GM19468 (cell line): ENCODE data around the gene GALNT9.
"Not testable (repeated sequence)": the region's sequence is repeated elsewhere in the genome, so short reads cannot be mapped to it uniquely, and the experiment has no call there.

Source experiments
- ATAC-seq: cut with Tn5 transposase; IDR thresholded peaks from one replicate; pipeline ENCODE4 v1.9.1; 2021; ENCODE audit warnings: mild to moderate bottlenecking, moderate library complexity, moderate number of reproducible peaks; ENCODE audit not compliant: unreplicated experiment; ENCODE audit errors: extremely low read depth

GALNT9 gene

DNA sequence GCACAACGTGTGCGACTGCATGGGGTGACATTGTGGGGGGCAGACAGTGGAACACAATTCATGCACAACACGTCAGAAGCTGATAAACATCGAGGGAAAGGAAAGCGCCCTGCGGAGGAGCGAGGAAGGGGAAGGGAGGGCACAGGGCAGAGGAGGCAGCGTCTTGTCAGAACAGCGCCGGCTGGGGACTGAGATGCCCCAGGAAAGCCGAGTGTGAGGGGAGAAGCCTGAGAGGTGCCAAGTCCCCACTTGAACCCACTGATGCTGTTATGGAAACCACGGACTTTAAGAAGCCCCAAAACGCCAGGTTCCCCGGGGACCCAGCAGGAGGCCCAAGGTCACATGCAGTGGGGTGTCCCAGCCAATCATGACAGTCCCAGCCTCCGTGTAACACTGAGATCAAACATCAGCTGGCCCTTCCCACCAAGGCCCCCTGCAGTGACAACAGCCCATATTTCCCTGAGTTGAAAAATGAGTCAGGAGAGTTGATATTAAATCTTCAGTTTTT is 70.0 kb downstream of the GALNT9 start:
- ATAC-seq: no peak

DNA sequence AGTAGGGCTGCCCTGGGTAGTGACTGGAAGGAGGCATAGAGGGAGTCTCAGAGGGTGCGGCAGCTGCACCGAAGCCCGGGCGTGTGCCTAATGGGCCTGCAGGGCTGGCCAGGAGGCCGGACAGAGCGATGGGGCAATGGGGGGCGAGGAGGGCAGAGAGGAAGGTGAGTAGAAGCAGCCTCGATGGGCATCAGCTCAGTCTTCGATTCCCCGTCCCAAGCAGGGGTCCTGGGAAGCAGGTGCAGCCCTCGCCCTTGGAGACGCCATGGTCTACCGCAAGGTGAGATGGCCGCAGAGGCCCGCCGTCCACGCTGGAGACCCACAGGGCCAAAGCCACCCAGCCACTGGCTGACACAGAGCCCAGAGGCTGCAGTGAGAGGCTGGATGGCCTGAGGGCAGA is 70.8 kb downstream of the GALNT9 start:
- ATAC-seq: no peak

DNA sequence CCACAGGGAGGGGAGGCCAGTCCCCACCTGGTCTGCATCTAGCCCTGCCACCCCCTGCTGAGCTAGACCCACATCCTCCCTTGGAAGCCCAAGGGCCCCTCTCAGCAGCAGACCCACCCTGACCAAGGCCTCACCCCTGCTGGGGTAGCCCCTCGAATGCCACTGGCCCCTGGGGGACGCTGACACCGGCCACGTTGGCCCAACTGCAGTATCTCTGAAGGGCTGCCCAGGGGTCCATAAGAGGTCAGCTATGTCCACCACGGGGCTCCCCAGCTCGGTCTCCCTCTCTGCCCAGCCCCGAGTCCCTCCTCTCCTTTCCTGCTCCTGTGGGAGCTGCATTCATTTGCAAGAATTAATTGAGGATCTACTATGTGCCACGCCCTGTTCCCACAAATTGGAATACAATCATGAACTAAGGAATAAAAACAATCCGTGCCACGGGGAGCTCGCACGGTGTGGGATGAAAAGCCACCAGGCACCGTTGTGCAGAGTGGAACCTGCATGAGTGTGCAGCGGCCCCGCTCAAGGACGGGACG is 71.4 kb downstream of the GALNT9 start:
- no peak for ATAC-seq

DNA sequence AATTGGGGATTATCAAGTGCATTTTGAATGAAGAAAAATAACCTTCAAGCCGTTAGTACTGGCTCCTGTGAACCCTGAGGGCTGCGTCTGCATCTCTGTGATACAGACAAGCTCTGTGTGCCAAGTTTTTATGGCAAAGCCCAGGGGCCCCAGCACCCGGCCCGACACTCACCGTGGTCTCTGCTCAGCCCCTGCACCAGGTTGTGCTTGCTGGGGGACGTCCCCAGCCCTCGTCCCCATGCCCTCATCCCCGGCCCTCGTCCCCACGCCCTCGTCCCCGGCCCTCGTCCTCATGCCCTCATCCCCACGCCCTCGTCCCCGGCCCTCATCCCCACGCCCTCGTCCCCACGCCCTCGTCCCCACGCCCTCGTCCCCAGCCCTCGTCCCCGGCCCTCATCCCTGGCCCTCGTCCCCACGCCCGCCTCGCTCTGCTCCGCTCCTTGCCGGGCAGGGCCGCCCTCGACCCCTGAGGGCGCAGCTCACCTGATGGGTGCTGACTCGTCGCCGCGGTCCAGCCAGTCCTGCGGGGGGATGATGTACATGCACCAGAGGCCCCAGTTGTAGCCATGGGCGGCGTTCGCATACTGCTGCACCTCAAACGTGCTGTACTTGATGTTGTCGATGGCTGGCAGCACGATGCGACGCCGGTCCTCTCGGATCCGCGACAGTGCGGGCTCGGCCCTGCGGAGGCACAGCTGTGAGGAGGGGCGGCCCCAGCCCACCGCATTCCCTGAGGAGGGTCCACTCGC is 72.0 kb downstream of the GALNT9 start:
- ATAC-seq: no peak

DNA sequence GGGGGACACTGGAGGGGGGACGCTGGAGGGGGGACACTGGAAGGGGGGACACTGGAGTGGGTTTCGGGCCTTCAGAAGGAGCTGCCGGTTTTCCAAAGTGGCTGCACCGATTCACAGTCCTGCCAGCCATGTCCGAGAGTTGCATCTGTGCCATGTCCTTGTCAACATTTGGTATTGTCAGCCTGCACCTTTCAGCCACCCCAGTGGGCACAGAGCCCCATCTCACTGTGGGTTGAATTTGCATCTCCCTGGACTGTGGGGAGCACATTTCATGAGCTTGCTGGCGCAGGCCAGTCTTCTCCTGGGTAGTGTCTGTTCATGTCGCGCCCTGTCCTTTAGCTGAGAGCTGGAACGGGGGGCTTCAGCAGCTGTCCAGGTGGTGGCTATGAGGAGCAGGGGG is 72.7 kb downstream of the GALNT9 start:
- ATAC-seq: no peak

- ATAC-seq: no peak
These were observed 73.7 kb downstream of the GALNT9 start for GRCh38 chr12:132255642-132256041.

DNA sequence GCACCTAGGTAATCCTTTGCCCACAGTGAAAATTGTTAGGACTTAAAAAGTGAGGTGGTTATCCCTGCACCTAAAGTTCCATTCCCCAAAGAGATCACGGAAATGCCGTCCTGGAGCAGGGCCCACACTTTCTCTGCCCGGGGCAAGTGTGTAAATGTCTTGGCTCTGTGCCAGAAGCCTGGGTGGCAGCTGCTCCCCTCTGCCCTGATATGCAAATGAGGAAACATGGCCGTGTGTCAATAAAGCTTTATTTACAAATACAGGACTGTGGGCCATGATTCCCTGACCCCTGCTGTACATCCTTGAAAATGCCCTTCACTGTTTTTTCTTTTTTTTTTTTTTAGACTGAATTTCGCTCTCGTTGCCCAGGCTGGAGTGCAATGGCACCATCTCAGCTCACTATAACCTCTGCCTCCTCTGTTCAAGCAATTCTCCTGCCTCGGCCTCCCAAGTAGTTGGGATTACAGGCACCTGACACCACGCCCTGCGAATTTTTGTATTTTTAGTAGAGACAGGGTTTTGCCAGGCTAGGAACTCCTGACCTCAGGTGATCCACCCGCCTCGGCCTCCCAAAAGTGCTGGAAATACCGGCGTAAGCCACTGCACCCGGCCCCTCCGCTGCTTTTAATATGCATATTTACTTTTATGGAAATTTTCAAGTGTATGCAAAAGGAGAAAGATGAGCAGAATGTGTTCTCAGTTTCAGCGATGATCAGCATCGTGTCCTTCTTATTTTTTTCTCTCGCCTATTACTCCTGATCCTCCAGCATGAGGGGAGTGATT is 75.5 kb downstream of the GALNT9 start:
- no peak for ATAC-seq

DNA sequence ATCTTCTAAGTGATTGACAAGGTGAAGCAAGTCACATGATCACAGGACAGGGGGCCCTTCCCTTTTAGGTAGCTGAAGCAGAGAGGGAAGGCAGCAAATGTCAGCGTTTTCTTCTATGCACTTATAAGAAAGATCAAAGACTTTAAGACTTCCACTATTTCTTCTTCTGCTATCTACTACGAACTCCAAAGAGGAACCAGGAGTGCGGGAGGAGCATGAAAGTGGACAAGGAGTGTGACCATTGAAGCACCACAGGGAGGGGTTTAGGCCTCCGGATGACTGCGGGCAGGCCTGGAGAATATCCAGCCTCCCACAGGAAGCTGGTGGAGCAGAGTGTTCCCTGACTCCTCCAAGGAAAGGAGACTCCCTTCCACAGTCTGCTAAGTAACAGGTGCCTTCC is 76.4 kb downstream of the GALNT9 start:
- not testable (repeated sequence) for ATAC-seq

DNA sequence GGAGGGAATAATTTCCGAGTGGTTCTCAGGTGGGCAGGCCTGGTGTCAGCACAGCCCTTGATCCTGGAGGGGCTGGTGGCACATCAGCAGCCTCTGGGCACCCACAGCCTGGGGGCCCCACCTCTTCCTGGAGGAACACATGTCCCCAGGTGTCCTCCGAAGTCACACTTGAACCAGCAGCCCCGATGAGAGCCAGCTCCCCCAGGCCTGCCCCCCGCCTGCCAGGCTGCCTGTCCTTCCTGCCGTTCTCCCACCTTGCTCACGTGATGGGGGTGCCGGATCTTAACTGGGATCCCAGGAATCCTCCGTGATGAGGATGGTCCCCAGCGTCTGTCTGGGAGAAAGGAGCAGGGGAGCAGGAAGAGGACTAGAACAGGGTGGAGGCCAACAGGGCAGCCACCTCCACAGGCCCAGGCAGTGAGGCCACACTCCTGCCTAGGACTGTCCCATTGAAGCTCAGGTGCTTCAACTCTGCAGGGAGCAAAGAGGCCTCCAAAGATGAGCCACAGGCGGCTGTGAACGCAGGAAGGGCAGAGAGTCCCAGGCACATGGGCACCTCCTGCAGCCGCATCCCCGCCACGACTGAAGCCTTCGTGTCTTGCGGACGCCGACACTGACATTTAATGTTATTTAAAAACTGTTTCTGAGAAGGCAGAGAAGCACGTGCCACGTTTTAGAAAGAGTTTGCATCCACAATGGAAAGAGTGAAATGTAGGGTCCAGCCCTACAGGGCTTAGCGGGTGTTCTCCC is 77.5 kb downstream of the GALNT9 start:
- ATAC-seq: no peak

DNA sequence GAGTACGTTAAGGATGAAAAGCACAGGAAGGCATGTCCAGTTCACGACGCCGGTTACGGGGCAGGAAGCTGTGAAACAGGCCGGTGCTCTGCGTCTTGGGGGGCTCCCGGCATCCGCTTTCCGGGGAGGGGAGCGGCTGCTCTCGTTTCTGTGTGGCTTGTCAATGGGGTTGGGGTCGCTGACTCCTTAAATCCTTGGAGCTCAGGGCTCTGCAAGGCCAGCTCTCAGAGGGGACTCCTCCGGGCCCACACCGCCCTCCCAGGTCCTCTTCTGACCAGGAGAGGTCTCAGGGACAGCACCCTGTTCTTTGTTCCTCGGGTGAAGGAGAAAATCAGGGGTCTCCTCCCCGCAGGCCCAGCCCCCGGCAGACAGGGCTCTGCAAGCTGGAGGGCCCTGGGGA is 78.1 kb downstream of the GALNT9 start:
- ATAC-seq: no peak

DNA sequence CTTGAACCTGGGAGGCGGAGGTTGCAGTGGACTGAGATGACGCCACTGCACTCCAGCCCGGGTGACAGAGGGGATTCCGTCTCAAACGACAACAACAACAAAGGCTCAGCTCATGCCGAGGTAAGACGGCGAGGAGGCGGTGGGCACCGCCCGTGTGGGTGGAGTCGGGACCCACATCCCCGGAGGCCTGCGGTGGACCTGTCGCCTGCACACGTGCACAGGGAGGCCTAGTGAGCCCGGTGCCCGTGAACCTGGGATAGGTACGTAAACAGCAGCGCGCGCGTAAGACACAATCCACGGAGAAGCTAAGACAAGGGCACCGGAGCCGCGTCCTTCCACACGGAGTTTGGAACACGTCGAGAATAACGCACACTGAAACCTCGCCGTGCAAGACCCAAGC is 78.7 kb downstream of the GALNT9 start:
- ATAC-seq: no peak

GRCh38 chr12:132249689-132250478 is 79.5 kb downstream of the GALNT9 start:
- no peak for ATAC-seq

DNA sequence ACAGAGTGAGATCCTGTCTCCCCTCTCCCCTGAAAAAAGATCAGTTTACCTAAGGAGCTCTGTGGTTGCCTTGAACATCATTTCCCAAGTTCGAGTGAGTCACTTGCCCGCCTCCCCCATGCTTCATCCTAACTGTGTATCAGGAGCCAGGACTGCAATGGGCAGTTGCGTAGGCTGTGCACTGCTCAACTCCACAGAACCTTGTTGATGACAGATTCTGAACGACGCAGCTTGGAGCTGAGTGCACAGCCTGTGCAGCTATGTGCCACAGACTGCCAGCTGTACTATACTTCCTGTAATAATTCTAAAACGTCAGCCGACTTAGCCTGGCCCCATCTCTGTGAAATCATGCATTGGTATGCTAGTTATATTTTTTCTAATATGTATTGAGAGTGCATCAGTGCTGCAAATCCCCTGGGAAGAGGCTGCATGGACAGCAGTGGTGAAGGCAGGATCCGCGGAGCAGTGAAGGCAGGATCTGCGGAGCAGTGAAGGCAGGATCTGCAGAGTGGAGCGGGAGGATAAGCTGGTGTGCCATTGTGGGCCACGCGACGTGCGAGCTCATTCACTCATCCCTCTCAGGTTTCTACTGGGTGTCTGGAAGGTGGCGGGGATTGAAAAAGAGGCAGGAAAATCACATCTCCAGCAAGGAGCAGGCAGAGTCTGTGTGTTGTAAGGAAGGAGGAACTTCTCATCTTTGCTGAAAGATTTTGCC is 80.8 kb downstream of the GALNT9 start:
- ATAC-seq: no peak

- ATAC-seq: no peak
These were observed 81.5 kb downstream of the GALNT9 start for GRCh38 chr12:132247718-132248452.

- ATAC-seq: no peak
These were observed 82.2 kb downstream of the GALNT9 start for GRCh38 chr12:132246997-132247717.

GRCh38 chr12:132245521-132246101 is 83.8 kb downstream of the GALNT9 start:
- no peak for ATAC-seq

DNA sequence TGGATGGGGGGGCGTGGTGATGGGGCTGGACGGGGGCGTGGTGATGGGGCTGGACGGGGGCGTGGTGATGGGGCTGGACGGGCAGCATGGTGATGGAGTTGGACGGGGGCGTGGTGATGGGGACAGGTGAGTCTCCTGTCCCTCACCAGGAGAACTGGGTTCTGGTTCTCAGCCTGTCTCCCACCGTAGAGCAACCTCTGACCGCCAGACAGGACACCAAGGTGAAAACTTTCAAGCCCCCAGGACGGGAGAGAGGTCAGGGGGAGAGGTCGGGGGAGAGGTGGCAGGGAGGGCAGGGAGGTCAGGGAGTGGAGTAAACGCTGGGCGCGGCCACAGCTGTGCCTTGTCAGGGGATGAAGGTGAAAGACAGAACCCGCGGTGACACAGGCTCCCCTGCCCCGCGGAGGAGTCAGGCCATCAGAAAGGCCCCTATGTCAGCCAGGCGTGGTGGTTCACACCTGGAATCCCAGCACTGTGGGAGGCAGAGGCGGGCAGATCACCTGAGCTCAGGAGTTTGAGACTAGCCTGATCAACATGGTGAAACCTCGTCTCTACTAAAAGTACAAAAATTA is 84.6 kb downstream of the GALNT9 start:
- no peak for ATAC-seq
